HEK293T (cell line): ENCODE results near the gene RRAGC.

Experiments
- CTCF ChIA-PET: fragments of 350-600 bp; formaldehyde crosslinking; extraction: SDS; loops from one replicate; lab custom pipeline; 2021; ENCODE audit warnings: antibody characterized with exemption, inconsistent platforms; lab: Yijun Ruan, JAX
- POLR2A ChIA-PET: fragments of 350-600 bp; formaldehyde crosslinking; extraction: SDS; loops from one replicate; lab custom pipeline; 2020; ENCODE audit warnings: antibody characterized with exemption, inconsistent platforms; lab: Yijun Ruan, JAX
- DNase-seq: peaks from one replicate; pipeline ENCODE4 v3.0.0; 2012; ENCODE audit warnings: mixed read lengths; ENCODE audit errors: extremely low spot score
- ARNT ChIP-seq: fragments of 450-650 bp; IDR thresholded peaks from 2 replicates; pipeline ENCODE4 v1.6.1; 2017; ENCODE audit warnings: mild to moderate bottlenecking
- BHLHE40 ChIP-seq: fragments of 450-650 bp; IDR thresholded peaks from 2 replicates; pipeline ENCODE4 v1.6.1; 2016; ENCODE audit warnings: mild to moderate bottlenecking, moderate library complexity, borderline replicate concordance
- CTBP1 ChIP-seq: fragments of 450-650 bp; IDR thresholded peaks from 2 replicates; pipeline ENCODE4 v1.6.1; 2016; ENCODE audit warnings: borderline replicate concordance
- ELF4 ChIP-seq: fragments of 450-650 bp; IDR thresholded peaks from 2 replicates; pipeline ENCODE4 v1.6.1; 2017; ENCODE audit warnings: antibody characterized with exemption
- FOXA1 ChIP-seq: fragments of 450-650 bp; IDR thresholded peaks from 2 replicates; pipeline ENCODE4 v1.6.1; 2016; ENCODE audit warnings: mild to moderate bottlenecking
- FOXK2 ChIP-seq: fragments of 450-650 bp; IDR thresholded peaks from 2 replicates; pipeline ENCODE4 v1.6.1; 2016; ENCODE audit warnings: mild to moderate bottlenecking
- FOXM1 ChIP-seq: fragments of 450-650 bp; IDR thresholded peaks from 2 replicates; pipeline ENCODE4 v1.6.1; 2017; ENCODE audit warnings: mild to moderate bottlenecking, borderline replicate concordance
- HDGF ChIP-seq: fragments of 450-650 bp; IDR thresholded peaks from 2 replicates; pipeline ENCODE4 v1.6.1; 2017; ENCODE audit warnings: antibody characterized with exemption, borderline replicate concordance
- L3MBTL2 ChIP-seq: fragments of 450-650 bp; conservative IDR thresholded peaks from 2 replicates; pipeline ENCODE4 v1.6.1; 2016; ENCODE audit warnings: mild to moderate bottlenecking
- LEF1 ChIP-seq: fragments of 450-650 bp; IDR thresholded peaks from 2 replicates; pipeline ENCODE4 v1.6.1; 2017; ENCODE audit warnings: mild to moderate bottlenecking, borderline replicate concordance
- NFRKB ChIP-seq: fragments of 450-650 bp; IDR thresholded peaks from 2 replicates; pipeline ENCODE4 v1.6.1; 2016; ENCODE audit warnings: mild to moderate bottlenecking, moderate library complexity
- PKNOX1 ChIP-seq: fragments of 450-650 bp; IDR thresholded peaks from 2 replicates; pipeline ENCODE4 v1.6.1; 2016
- SP1 ChIP-seq: fragments of 450-650 bp; IDR thresholded peaks from 2 replicates; pipeline ENCODE4 v1.6.1; 2017
- SUZ12 ChIP-seq: fragments of 450-650 bp; IDR thresholded peaks from 2 replicates; pipeline ENCODE4 v1.6.1; 2016; ENCODE audit warnings: mild to moderate bottlenecking
- TARDBP ChIP-seq: fragments of 450-650 bp; IDR thresholded peaks from 2 replicates; pipeline ENCODE4 v1.6.1; 2016
- ZNF384 ChIP-seq: fragments of 450-650 bp; IDR thresholded peaks from 2 replicates; pipeline ENCODE4 v1.6.1; 2016

Gene RRAGC

GRCh38 chr1:38896169-38896568 lies 36.6 kb upstream of the RRAGC start:
- ChIA-PET POLR2A (no interaction called here), CTCF (no interaction called here)
- no peak for DNase-seq
- no peak for TF ChIP-seq LEF1
- TF ChIP-seq FOXK2: no peak
- TF ChIP-seq HDGF: no peak
- TF ChIP-seq BHLHE40: no peak
- TF ChIP-seq FOXM1: no peak
- no peak for TF ChIP-seq SUZ12
- no peak for TF ChIP-seq FOXA1
- TF ChIP-seq PKNOX1: no peak
- no peak for TF ChIP-seq ARNT
- TF ChIP-seq NFRKB: no peak
- TF ChIP-seq CTBP1: no peak
- no peak for TF ChIP-seq ELF4
- TF ChIP-seq SP1: no peak
- TF ChIP-seq L3MBTL2: no peak
- TF ChIP-seq ZNF384: no peak
- no peak for TF ChIP-seq TARDBP

- TF ChIP-seq HDGF (no peak), BHLHE40 (no peak)
- ChIA-PET CTCF (no interaction called here), POLR2A (interaction anchor here (0.9 kb wide), 1 partner anchor 20 kb away, joined by 3 read pairs; no protein-coding TSS in a partner anchor)
- no peak for DNase-seq
Observed at GRCh38 chr1:38892976-38893375, 33.4 kb upstream of the RRAGC start.

DNA sequence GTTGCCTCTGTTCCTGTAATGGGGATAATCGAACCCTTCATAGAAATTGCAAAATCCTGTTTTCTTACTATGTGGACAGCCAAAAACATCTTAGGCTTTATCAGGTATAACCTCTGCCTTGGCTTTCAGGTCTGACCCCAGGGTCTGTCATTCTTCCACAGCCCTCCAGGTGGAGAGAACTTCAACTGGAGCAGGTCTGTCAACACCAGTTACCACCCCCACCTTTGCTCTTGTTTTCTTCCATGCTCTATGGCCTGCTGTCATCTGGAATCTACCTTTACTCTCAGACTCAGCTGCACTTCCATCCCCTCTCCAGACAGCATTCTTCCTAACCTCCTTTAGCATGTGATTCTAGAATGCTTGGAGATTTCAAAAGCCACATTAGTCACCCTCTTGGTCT lies 32.2 kb upstream of the RRAGC start:
- DNase-seq: peak; percentile 31
- ChIA-PET POLR2A (interaction anchor here (0.9 kb wide), 1 partner anchor 19 kb away, joined by 3 read pairs; no protein-coding TSS in a partner anchor), CTCF (no interaction called here)
- TF ChIP-seq PKNOX1 (no peak), FOXM1 (no peak), TARDBP (no peak), SP1 (no peak), HDGF (no peak), ARNT (no peak), LEF1 (no peak), FOXK2 (no peak), ELF4 (no peak), FOXA1 (no peak), ZNF384 (no peak), NFRKB (no peak), SUZ12 (no peak), BHLHE40 (no peak), CTBP1 (no peak)

DNA sequence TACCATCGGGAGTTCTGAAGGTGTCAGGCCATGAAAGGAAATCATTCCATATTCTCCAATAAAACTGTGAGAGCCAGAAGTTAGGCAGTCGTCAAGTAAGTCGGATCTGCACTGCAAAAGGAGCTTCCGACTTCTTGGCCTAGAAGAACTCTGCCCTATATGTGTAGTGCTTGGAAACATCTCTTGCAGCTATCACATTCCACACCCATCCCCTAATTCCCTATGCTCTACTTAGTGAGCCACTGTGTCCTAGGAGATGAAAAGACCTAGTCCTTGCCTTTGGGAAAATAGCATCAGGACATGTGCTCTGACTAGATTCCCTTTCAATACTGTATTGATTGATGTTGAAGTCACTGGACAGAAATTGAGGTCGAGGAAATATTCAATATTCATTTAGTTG lies 30.0 kb upstream of the RRAGC start:
- POLR2A ChIA-PET: no interaction called here
- CTCF ChIA-PET: no interaction called here
- TF ChIP-seq BHLHE40 (no peak), HDGF (no peak), SP1 (no peak), ARNT (no peak), ELF4 (no peak), L3MBTL2 (no peak), ZNF384 (no peak), FOXK2 (no peak), SUZ12 (no peak), TARDBP (no peak), LEF1 (no peak), FOXM1 (no peak), FOXA1 (no peak), PKNOX1 (no peak)
- DNase-seq: no peak

DNA sequence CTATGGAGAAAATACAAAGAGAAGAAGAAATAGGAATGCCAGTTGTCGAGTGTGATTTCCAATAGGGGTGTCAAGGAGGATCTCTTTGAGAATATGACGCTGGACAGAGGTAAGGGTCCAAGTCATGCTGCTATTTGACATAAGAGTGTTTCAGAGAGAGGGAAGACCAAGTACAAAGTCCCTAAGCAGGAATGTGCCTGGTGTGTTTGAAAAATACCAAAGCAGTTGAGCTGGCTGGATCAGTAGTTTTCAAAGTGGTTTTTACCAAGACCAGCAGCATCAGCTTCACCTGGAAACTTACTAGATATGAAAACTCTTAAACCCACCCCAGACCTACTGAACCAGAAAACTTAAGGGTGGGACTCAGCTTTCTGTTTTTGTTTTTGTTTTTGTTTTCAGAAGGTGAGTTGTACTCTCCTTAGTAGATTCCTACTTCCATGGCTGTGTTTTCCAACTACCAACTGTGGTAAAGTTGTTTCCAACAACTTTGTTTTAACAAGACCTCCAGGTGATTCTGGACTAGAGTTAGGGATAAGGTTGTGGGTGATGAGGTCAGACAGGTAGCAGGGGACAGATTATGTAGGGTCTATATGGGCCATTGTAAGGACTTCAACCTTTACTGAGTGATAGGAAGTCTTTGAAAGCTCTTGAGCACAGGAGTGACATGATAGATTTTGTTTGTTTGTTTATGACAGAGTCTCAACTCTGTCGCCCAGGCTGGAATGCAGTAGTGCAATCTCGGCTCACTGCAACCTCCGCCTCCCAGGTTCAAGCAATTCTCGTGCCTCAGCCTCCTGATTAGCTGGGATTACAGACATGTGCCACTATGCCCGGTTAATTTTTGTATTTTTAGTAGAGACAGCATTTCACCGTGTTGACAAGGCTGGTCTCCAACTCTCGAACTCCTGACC lies 29.1 kb upstream of the RRAGC start:
- TF ChIP-seq FOXM1 (no peak), PKNOX1 (no peak), ELF4 (no peak), ZNF384 (no peak), BHLHE40 (no peak), TARDBP (no peak), FOXA1 (no peak), SP1 (no peak), ARNT (no peak), CTBP1 (no peak), SUZ12 (no peak), FOXK2 (no peak), L3MBTL2 (no peak), NFRKB (no peak), HDGF (no peak), LEF1 (no peak)
- no peak for DNase-seq
- POLR2A ChIA-PET: no interaction called here
- CTCF ChIA-PET: no interaction called here
